ENCODE measurements around the gene GRHL3.

GRHL3 gene

GRCh38 chr1:24327486-24327885, 8.3 kb downstream of the GRHL3 start:
- Histone ChIP-seq H3K36me3 (ENCODE audit: insufficient read depth, low read length) (no peaks in the 10 kb centered on the region), H3F3A (ENCODE audit: insufficient read depth, low read length) (no peaks in the 10 kb centered on the region), H3K4me3 (ENCODE audit: low read depth, low read length, poor library complexity, severe bottlenecking) (no peak overlapping the region), H3K4me2 (ENCODE audit: low read length) (no peak overlapping the region), H3K9ac (ENCODE audit: low read length) (no peak overlapping the region), H3K9me2 (ENCODE audit: low read depth, low read length) (no peaks in the 10 kb centered on the region), H3K79me2 (ENCODE audit: insufficient read depth, low read length) (no peaks in the 10 kb centered on the region), H4K20me1 (ENCODE audit: insufficient read depth, low read length) (no peaks in the 10 kb centered on the region), H3K4me1 (ENCODE audit: insufficient read depth, low read length, severe bottlenecking) (peaks cover 4% of the 10 kb centered on the region), H2AFZ (ENCODE audit: low read length) (no peak overlapping the region), H3K27me3 (ENCODE audit: insufficient read depth, low read length) (peaks cover 8% of the 10 kb centered on the region; the same call in 1 of the 2 replicates), H3K27ac (ENCODE audit: low read depth, low read length, poor library complexity, severe bottlenecking) (no peak overlapping the region), H3K9me3 (ENCODE audit: low read length) (no peaks in the 10 kb centered on the region)
- TF ChIP-seq CTCF (IDR thresholded peaks at IDR 0.05; ENCODE audit: low read length) (no peak), EZH2 (IDR thresholded peaks at IDR 0.05; ENCODE audit: borderline replicate concordance, low read length) (no peak)

GRCh38 chr1:24327891-24328290, 8.7 kb downstream of the GRHL3 start:
- Histone ChIP-seq H3K27me3 (ENCODE audit: insufficient read depth, low read length) (peaks cover 8% of the 10 kb centered on the region; the same call in 1 of the 2 replicates), H3K9me2 (ENCODE audit: low read depth, low read length) (no peaks in the 10 kb centered on the region), H3K9me3 (ENCODE audit: low read length) (no peaks in the 10 kb centered on the region), H3K36me3 (ENCODE audit: insufficient read depth, low read length) (no peaks in the 10 kb centered on the region), H3K9ac (ENCODE audit: low read length) (no peak overlapping the region), H4K20me1 (ENCODE audit: insufficient read depth, low read length) (no peaks in the 10 kb centered on the region), H3K4me2 (ENCODE audit: low read length) (no peak overlapping the region), H2AFZ (ENCODE audit: low read length) (no peak overlapping the region), H3K27ac (ENCODE audit: low read depth, low read length, poor library complexity, severe bottlenecking) (no peak overlapping the region), H3K4me1 (ENCODE audit: insufficient read depth, low read length, severe bottlenecking) (no peaks in the 10 kb centered on the region), H3K4me3 (ENCODE audit: low read depth, low read length, poor library complexity, severe bottlenecking) (no peak overlapping the region), H3K79me2 (ENCODE audit: insufficient read depth, low read length) (no peaks in the 10 kb centered on the region), H3F3A (ENCODE audit: insufficient read depth, low read length) (no peaks in the 10 kb centered on the region)
- no peak for TF ChIP-seq CTCF (IDR thresholded peaks at IDR 0.05; ENCODE audit: low read length)
- no peak for TF ChIP-seq EZH2 (IDR thresholded peaks at IDR 0.05; ENCODE audit: borderline replicate concordance, low read length)

- Histone ChIP-seq H3K27me3 (ENCODE audit: insufficient read depth, low read length) (peaks cover 3% of the 10 kb centered on the region; the same call in 1 of the 2 replicates), H3K36me3 (ENCODE audit: insufficient read depth, low read length) (no peaks in the 10 kb centered on the region), H2AFZ (ENCODE audit: low read length) (no peak overlapping the region), H3K9me2 (ENCODE audit: low read depth, low read length) (no peaks in the 10 kb centered on the region), H3K4me1 (ENCODE audit: insufficient read depth, low read length, severe bottlenecking) (no peaks in the 10 kb centered on the region), H4K20me1 (ENCODE audit: insufficient read depth, low read length) (no peaks in the 10 kb centered on the region), H3F3A (ENCODE audit: insufficient read depth, low read length) (no peaks in the 10 kb centered on the region), H3K9me3 (ENCODE audit: low read length) (no peaks in the 10 kb centered on the region), H3K27ac (ENCODE audit: low read depth, low read length, poor library complexity, severe bottlenecking) (no peak overlapping the region), H3K4me2 (ENCODE audit: low read length) (no peak overlapping the region), H3K4me3 (ENCODE audit: low read depth, low read length, poor library complexity, severe bottlenecking) (no peak overlapping the region), H3K79me2 (ENCODE audit: insufficient read depth, low read length) (no peaks in the 10 kb centered on the region), H3K9ac (ENCODE audit: low read length) (no peak overlapping the region)
- TF ChIP-seq EZH2 (IDR thresholded peaks at IDR 0.05; ENCODE audit: borderline replicate concordance, low read length) (no peak), CTCF (IDR thresholded peaks at IDR 0.05; ENCODE audit: low read length) (no peak)
These were observed 10.2 kb downstream of the GRHL3 start for GRCh38 chr1:24329331-24329730.

All from OCI-LY1 (cell line).